ENCODE results near the gene RPP40.

- TF ChIP-seq CTCF (IDR thresholded peaks at IDR 0.05; ENCODE audit: control extremely low read depth in 1 of 3, insufficient read depth in 1 of 3, low read depth in 1 of 3, low read length in 3 of 3) (no peak), EZH2 (IDR thresholded peaks at IDR 0.05; ENCODE audit: low read depth, low read length, severe bottlenecking) (no peak), POLR2AphosphoS5 (IDR thresholded peaks at IDR 0.05; ENCODE audit: low read depth, low read length) (no peak), TAF1 (IDR thresholded peaks at IDR 0.05; ENCODE audit: low read depth, low read length) (no peak), KDM5A (IDR thresholded peaks at IDR 0.05; ENCODE audit: low read length) (no peak), POLR2A (IDR thresholded peaks at IDR 0.05; ENCODE audit: control extremely low read depth in 1 of 2, low read depth in 2 of 2, low read length in 2 of 2) (no peak), ASH2L (IDR thresholded peaks at IDR 0.05; ENCODE audit: low read length) (no peak), SP1 (IDR thresholded peaks at IDR 0.05; ENCODE audit: low read depth, low read length) (no peak), EP300 (IDR thresholded peaks at IDR 0.05; ENCODE audit: borderline replicate concordance in 1 of 2, low read depth in 2 of 2, low read length in 2 of 2) (no peak), BACH1 (IDR thresholded peaks at IDR 0.05; ENCODE audit: low read length) (no peak), GTF2F1 (IDR thresholded peaks at IDR 0.05; ENCODE audit: borderline replicate concordance, low read depth, low read length) (no peak)
- TF ChIP-seq, protein P1, sequence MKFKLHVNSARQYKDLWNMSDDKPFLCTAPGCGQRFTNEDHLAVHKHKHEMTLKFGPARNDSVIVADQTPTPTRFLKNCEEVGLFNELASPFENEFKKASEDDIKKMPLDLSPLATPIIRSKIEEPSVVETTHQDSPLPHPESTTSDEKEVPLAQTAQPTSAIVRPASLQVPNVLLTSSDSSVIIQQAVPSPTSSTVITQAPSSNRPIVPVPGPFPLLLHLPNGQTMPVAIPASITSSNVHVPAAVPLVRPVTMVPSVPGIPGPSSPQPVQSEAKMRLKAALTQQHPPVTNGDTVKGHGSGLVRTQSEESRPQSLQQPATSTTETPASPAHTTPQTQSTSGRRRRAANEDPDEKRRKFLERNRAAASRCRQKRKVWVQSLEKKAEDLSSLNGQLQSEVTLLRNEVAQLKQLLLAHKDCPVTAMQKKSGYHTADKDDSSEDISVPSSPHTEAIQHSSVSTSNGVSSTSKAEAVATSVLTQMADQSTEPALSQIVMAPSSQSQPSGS (IDR thresholded peaks at IDR 0.05; ENCODE audit: low read length): no peak
Measured at GRCh38 chr6:5050009-5050408, 46.2 kb upstream of the RPP40 start.
